Heart right ventricle (tissue), 16 donors: ENCODE results near the gene CCL4. TPM values are rescaled to one million over a fixed set of nuclear protein-coding genes. Genes with fewer than 3 reads are reported as not detected.
"Not testable (repeated sequence)": the region's sequence is repeated elsewhere in the genome, so short reads cannot be mapped to it uniquely, and the experiment has no call there.

Experiments used
- ATAC-seq, 8 donors: fragments of 200-7000 bp; cut with Tn5 transposase; one replicate each; pipeline ENCODE4 v1.9.1; 2020; ENCODE audit warnings: mild to moderate bottlenecking in 8 of 8, moderate library complexity in 8 of 8, moderate number of reproducible peaks in 1 of 8
- DNase-seq, 2 donors: peaks; one replicate each; pipeline ENCODE4 v3.0.0-alpha.2; 2020
- H3K27ac ChIP-seq, 10 donors: fragments of 200-600 bp; sonication (generic) in 2 of 10; one replicate each; pipeline versions ENCODE4 v1.5.0 to v1.8.0; 2020 to 2022; ENCODE audit warnings: mild to moderate bottlenecking in 3 of 10
- H3K27me3 ChIP-seq, 7 donors: fragments of 200-600 bp; one replicate each; pipeline ENCODE4 v1.8.0; 2021 to 2022; ENCODE audit warnings: mild to moderate bottlenecking in 2 of 7
- H3K36me3 ChIP-seq, 9 donors: fragments of 200-600 bp; sonication (generic) in 1 of 9; one replicate each; pipeline versions ENCODE4 v1.5.0 to v1.8.0; 2020 to 2022; ENCODE audit warnings: mild to moderate bottlenecking in 2 of 9
- H3K4me1 ChIP-seq, 9 donors: fragments of 200-600 bp; sonication (generic) in 1 of 9; one replicate each; pipeline versions ENCODE4 v1.5.0 to v1.8.0; 2020 to 2022; ENCODE audit warnings: mild to moderate bottlenecking in 4 of 9
- H3K4me3 ChIP-seq, 10 donors: fragments of 200-600 bp; sonication (generic) in 2 of 10; one replicate each; pipeline versions ENCODE4 v1.5.0 to v1.8.0; 2020 to 2022; ENCODE audit warnings: mild to moderate bottlenecking in 7 of 10, moderate library complexity in 2 of 10
- H3K9me3 ChIP-seq, 11 donors: fragments of 200-600 bp in 10 of 11; sonication (generic) in 2 of 11; one replicate each; pipeline versions ENCODE4 v1.5.0 to v1.8.0; 2013 to 2022; ENCODE audit warnings: mild to moderate bottlenecking in 2 of 11, control low read depth in 1 of 11, moderate library complexity in 1 of 11
- CTCF ChIP-seq, 9 donors: fragments of 200-600 bp; sonication (generic) in 2 of 9; IDR thresholded peaks; one replicate each; pipeline versions ENCODE4 v1.5.0 to v1.8.0; 2021 to 2022; ENCODE audit warnings: antibody characterized with exemption in 9 of 9, mild to moderate bottlenecking in 5 of 9, moderate library complexity in 1 of 9
- WGBS, 2 donors: extraction: QIAGEN DNeasy Blood & Tissue Kit; methylation state at CpG; one replicate each; pipeline ENCODE4 v1.1.7; 2013; ENCODE audit warnings: inconsistent platforms in 1 of 2; 5-methylcytosine and 5-hydroxymethylcytosine counted together
- intact Hi-C, 10 donors: fragments of 100-400 bp; cut with DNase I; formaldehyde crosslinking; loops; one replicate each; pipeline versions ENCODE4 v1.11.1 to v1.14.2; 2022
- long read RNA-seq, 3 donors: library from polyadenylated mRNA; unstranded; transcript quantifications; one replicate each; pipeline ENCODE4 v2.0.0, GENCODE V29; 2020 to 2021
- polyA plus RNA-seq, 2 donors: library from polyadenylated mRNA; stranded (reverse); fragments of 200-250 nt; gene quantifications; one replicate each; pipeline ENCODE4 v1.2.3, GENCODE V29; 2013
- total RNA-seq, 10 donors: library from RNA; stranded (reverse); fragmentation: NEBNext Ultra II Directional in 3 of 10; extraction: Animal tissue kit (Norgen Biotek cat#: 25700) in 3 of 10; gene quantifications; one replicate each; pipeline versions ENCODE4 v1.2.1 to v1.2.4, GENCODE V29; 2021 to 2023
- donor health status: Arrhythmogenic right ventricular cardiomyopathy.
- donor health status: ischemic (EF 13 %, LVEDD 7.1; RV severe dilation, severe dysfunction).
- donor health status: healthy with polysubstance abuse.
- donor health status: DM: no; HTN: yes; CAD: no.
- donor health status: DM: no; HTN: no; CAD: no.
- donor health status: ischemic (EF 25% LVEDD 6.9; RV normal size, moderate dysfunction).
- donor health status: ischemic (EF 25% LVEDD 5.7; RV mildly dilated, moderate dysfunction).
- donor health status: healthy.
- donor health status: DM: yes; HTN: yes; CAD: no.
- donor health status: Ischemic cardiomyopathy.
- donor health status: ischemic (EF 35%, LVEDD 5.7; RV mildly dilated, moderate dysfunction).
- donor health status: nonischemic (EF 11% LVEDD 7.7; RV severe dilation, severe dysfunction).
- donor health status: DM: yes; HTN: yes; CAD: no.
- donor health status: PGD.
- donor health status: ischemic (EF 29% LVEDD 5.4; RV normal size, mild dysfunction).
- donor health status: nonischemic (EF 23%, LVEDD 6.1; RV moderate dilation, normal function).

Gene CCL4
- total RNA-seq = 10 to 100 TPM in 2 of 10 donors, under 1 TPM in 8; 0.32 to 18.2 (median 0.74) TPM
- polyA plus RNA-seq = 1 to 10 TPM in 1 of 2 donors, under 1 TPM in 1; 0.80 to 1.0 TPM
- long read RNA-seq, donor 1 = 0 reads
- long read RNA-seq, donor 2 = 0 reads
- long read RNA-seq, donor 3 = 0 reads

- Histone ChIP-seq H3K27ac (peak within 1 kb of the TSS in 1 of 10 donors; percentile 73), H3K4me3 (peak within 1 kb of the TSS in 1 of 10 donors; percentile 27), H3K4me1 (peaks cover 0 to 40% (median 0%) of the 10 kb centered on the region in 9 donors), H3K27me3 (peaks cover 0 to 20% (median 4%) of the 10 kb centered on the region in 7 donors)
- H3K9me3 ChIP-seq, DNase-seq, H3K36me3 ChIP-seq, intact Hi-C loops: not testable (repeated sequence)
- 58 to 61% methylated on average over 6 of the region's 6 CpGs for WGBS, 2 donors
- ATAC-seq = peak; percentile 61 to 85 (median 72)
These were observed at the start of gene CCL4 for GRCh38 chr17:36103401-36103975. CCL4 (plus strand) TSS chr17:36103827; CDS start chr17:36103906, 79 bp downstream.

- intact Hi-C loops = loop anchor here in 1 of 10 donors (10.0 kb wide), 1 partner anchor 60 kb away; no protein-coding TSS in a partner anchor
- H3K36me3 ChIP-seq = no peaks in the 10 kb centered on the region
- no peaks in the 10 kb centered on the region for H3K27me3 ChIP-seq
- peaks cover 0 to 26% (median under 1%) of the 10 kb centered on the region in 11 donors for H3K9me3 ChIP-seq
- no peak for ATAC-seq
- TF ChIP-seq CTCF (IDR thresholded peaks at IDR 0.05) = no peak
- peaks cover 0 to 16% (median 0%) of the 10 kb centered on the region in 9 donors for H3K4me1 ChIP-seq
- no peak overlapping the region for H3K4me3 ChIP-seq
- DNase-seq = no peak
- peak overlapping the region in 1 of 10 donors; percentile 64 for H3K27ac ChIP-seq
- WGBS, 2 donors = 88 to 94% methylated on average over 2 of the region's 2 CpGs
These were observed 48.5 kb upstream of the CCL4 start for GRCh38 chr17:36055171-36055570.

GRCh38 chr17:36055921-36056520 lies 47.6 kb upstream of the CCL4 start:
- TF ChIP-seq CTCF (IDR thresholded peaks at IDR 0.05) = no peak
- H3K27ac ChIP-seq = peak overlapping the region in 1 of 10 donors; percentile 64
- no peaks in the 10 kb centered on the region for H3K36me3 ChIP-seq
- no peak for ATAC-seq
- peaks cover 0 to 16% (median 0%) of the 10 kb centered on the region in 9 donors for H3K4me1 ChIP-seq
- H3K9me3 ChIP-seq = peaks cover 0 to 20% (median 0%) of the 10 kb centered on the region in 11 donors
- intact Hi-C loops = loop anchor here in 1 of 10 donors (10.0 kb wide), 1 partner anchor 59 kb away; no protein-coding TSS in a partner anchor
- DNase-seq = no peak
- no peaks in the 10 kb centered on the region for H3K27me3 ChIP-seq
- H3K4me3 ChIP-seq = no peak overlapping the region
- 80 to 84% methylated on average over 4 of the region's 4 CpGs for WGBS, 2 donors

- Histone ChIP-seq H3K36me3 (no peaks in the 10 kb centered on the region), H3K9me3 (peaks cover 0 to 1% (median 0%) of the 10 kb centered on the region in 11 donors), H3K27me3 (peaks cover 0 to 7% (median 0%) of the 10 kb centered on the region in 7 donors), H3K4me3 (no peak overlapping the region), H3K27ac (peak overlapping the region in 1 of 10 donors; percentile 39), H3K4me1 (peaks cover 0 to 16% (median 0%) of the 10 kb centered on the region in 9 donors)
- no peak for DNase-seq
- ATAC-seq = no peak
- no peak for TF ChIP-seq CTCF (IDR thresholded peaks at IDR 0.05)
- intact Hi-C loops = loop anchor here in 1 of 10 donors (10.0 kb wide), 1 partner anchor 57 kb away; no protein-coding TSS in a partner anchor
These were observed 45.7 kb upstream of the CCL4 start for GRCh38 chr17:36057911-36058310.
